Measurements from ENCODE around the gene CYTH2. TPM values are rescaled to one million over a fixed set of nuclear protein-coding genes. Genes with fewer than 3 reads are reported as not detected.
A peak's percentile ranks its signal among the peaks of the same experiment; 100 is the strongest.

The CYTH2 gene, protein sequence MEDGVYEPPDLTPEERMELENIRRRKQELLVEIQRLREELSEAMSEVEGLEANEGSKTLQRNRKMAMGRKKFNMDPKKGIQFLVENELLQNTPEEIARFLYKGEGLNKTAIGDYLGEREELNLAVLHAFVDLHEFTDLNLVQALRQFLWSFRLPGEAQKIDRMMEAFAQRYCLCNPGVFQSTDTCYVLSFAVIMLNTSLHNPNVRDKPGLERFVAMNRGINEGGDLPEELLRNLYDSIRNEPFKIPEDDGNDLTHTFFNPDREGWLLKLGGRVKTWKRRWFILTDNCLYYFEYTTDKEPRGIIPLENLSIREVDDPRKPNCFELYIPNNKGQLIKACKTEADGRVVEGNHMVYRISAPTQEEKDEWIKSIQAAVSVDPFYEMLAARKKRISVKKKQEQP
- 10 to 100 TPM; 29.0 to 32.5 TPM for total RNA-seq
- long read RNA-seq, full-length matches to known transcripts: 32 of 36 reads
- long read RNA-seq, partial matches to known transcripts: 1 of 36 reads
- long read RNA-seq, other reads (novel, unspliced or antisense): 3 of 36 reads

DNA sequence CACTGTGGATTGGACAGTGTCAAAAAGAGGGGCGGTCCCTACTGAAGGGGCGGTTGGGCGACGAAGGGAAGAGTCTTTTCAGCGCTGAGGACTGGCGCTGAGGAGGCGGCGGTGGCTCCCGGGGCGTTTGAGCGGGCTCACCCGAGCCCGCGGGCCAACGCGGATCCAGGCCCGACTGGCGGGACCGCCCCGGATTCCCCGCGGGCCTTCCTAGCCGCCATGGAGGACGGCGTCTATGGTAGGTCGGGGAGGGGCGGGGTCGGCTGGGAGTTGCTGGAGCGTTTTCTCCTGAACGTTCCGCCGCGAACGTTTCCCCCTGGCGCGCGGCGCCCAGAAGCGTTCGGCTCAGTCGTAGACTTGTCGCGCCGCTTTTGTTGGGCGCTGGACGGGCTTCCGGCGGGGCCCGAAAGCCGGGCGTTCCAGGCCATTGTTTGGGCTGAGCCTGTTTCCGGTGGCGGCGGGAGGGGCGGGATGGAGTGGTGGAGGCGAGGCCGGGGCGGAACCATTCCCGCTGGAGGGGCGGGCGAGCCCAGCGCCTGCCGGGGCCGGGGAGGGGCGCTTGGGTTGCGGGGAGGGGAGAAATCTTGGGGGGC lies at the start of gene CYTH2:
Gene CYTH2, plus strand, starts transcription at position 81 of the 593 bp plus-strand sequence. Its CDS starts 139 bp downstream, at position 220.
- ATAC-seq (peak; percentile 83 to 85), DNase-seq (peak; percentile 91)
- intact Hi-C loops (cut with DNase I): no loop called here

DNA sequence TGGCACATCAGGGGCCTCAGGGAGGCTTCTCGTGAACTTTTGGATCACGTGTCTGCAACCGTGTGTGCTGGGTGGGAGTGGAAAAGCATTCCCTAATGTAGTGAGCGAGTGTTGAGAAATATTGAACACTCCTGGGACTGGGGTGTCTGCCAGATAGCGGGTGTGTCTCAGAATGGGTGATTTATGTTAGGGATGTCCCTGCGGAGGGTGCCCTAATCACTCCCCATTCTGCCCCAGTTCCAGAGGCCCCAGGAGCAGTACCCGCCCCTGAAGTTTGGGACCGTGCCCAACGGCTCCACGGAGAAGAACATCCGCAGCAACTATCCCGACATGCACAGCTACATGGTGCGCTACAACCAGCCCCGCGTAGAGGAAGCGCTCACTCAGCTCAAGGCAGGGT lies 47.6 kb upstream of the CYTH2 start:
- DNase-seq (no peak), ATAC-seq (peak in 1 of 2 donors; percentile 24)
- intact Hi-C loops (cut with DNase I): no loop called here

DNA sequence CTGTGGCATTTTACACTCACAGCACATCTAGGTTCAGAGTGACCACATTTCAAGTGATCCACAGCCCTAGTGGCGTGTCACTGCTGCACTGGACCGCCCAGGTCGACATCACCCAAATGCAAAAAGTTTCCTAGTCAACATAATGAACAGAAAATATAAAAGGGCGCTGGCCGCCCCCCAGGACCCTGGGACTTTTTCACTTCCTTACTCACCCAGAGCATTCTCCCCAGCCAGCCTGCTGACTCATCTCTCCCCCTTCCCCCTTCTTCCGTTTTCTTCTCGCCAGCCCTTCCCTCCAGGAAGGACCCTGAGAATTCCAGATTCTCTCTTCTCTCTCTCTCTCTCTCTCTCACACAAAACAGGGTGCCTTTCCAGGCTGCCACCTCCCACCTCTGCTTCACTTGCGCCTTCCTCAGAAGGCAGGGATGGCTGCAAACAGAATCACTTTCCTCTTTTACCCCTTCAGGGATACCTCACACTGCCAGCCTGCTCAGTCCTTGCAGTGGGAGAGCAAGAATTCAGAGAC lies 44.4 kb upstream of the CYTH2 start:
- intact Hi-C loops (cut with DNase I): no loop called here
- ATAC-seq (peak; percentile 55 to 75), DNase-seq (no peak)

DNA sequence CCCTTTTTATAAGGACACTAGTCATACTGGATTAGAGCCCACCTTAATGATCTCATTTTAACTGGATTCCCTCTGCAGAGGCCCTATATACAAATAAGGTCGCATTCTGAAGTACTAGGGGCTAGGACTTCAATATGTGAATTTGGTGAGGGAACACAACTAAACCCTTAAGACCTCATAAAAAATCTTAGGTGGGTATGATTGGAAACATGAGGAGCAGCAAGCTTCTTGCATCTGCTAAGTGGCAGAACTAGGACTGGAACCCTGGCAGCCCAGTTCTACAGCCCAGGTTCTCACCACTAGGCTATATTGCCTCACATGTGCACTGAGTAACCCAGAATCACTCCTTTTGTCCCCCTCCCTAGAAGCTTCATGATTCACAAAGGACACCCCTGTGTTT lies 40.5 kb upstream of the CYTH2 start:
- DNase-seq: no peak
- intact Hi-C loops (cut with DNase I): no loop called here
- ATAC-seq: no peak

DNA sequence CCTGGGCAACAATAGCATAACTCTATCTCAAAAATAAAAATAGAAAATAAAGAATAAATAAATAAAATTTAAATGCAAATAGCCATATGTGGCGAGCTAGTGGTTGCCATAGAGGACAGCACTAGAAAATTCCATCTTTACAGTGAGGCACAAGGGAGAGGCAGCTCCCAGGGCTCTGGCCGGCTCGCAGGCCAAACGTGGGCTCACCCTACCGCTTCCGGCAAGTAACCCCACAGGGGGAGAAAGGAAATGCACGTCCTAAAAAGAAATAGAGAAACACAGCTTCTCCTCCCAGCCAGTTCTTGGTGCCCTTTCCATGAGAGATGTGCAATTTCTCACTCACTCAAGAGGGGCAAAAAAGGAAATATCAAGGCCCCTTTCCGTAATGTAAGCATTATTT lies 35.8 kb upstream of the CYTH2 start:
- no peak for DNase-seq
- intact Hi-C loops (cut with DNase I): no loop called here
- no peak for ATAC-seq

DNA sequence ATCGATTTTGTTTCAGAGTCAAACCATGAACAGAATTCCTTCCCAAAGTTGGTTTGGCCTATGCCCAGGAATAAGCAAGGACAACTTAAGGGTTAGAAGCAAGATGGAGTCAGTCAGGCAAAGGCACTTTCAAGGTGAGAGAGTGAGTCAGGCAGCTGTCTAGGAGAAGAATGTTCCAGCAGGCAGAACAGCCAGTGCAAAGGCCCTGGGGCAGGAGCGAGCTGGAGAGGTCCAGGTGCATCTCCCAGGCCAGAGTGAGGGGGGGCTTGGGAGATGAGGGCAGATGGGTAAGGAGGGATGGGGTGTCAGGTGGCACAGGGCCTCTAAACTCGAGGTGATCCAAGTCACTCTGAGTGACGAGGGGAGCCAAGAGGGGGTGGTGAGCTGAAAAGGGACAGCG lies 32.6 kb upstream of the CYTH2 start:
- ATAC-seq: no peak
- intact Hi-C loops (cut with DNase I): no loop called here
- no peak for DNase-seq

DNA sequence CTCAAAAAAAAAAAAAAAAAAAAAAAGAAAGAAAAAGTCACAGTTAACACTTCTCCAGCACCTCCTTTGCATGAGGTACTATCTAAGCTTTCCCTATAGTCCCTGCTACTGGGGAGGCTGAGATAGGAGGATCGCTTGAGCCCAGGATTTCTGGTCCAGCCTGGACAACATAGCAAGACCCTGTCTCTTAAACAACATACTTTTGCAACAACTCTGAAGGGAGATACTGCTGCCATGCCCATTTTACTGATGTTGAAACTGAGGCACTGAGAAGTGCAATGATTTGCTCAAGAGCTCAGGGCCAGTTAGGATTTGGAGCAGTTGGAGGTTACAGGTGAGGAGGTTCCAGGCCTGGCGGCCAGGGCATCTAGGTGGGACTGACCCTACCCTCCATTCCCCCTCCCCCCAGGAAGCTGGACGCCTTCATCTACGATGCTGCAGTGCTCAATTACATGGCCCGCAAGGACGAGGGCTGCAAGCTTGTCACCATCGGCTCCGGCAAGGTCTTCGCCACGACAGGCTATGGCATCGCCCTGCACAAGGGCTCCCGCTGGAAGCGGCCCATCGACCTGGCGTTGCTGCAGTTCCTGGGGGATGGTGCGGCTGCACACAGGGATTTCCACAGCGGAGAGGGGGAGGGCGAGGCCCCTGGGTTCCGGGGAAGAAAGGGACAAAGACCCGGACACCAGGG lies 27.7 kb upstream of the CYTH2 start:
- ATAC-seq (no peak), DNase-seq (no peak)
- intact Hi-C loops (cut with DNase I): no loop called here

DNA sequence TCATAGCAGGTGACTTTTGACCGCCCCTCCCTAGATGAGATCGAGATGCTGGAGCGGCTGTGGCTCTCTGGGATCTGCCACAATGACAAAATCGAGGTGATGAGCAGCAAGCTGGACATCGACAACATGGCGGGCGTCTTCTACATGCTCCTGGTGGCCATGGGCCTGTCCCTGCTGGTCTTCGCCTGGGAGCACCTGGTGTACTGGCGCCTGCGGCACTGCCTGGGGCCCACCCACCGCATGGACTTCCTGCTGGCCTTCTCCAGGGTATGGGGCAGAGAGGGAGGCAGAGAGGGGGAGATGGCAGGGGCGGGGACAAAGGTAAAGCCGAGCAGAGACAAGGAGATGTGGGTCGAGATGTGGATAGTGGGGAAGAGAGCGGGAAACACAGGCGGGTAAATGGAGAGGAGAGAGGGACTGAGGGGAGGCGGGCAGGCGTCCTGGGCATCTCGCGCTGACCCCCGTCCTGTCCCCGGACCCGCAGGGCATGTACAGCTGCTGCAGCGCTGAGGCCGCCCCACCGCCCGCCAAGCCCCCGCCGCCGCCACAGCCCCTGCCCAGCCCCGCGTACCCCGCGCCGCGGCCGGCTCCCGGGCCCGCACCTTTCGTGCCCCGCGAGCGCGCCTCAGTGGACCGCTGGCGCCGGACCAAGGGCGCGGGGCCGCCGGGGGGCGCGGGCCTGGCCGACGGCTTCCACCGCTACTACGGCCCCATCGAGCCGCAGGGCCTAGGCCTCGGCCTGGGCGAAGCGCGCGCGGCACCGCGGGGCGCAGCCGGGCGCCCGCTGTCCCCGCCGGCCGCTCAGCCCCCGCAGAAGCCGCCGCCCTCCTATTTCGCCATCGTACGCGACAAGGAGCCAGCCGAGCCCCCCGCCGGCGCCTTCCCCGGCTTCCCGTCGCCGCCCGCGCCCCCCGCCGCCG lies 26.8 kb upstream of the CYTH2 start:
- intact Hi-C loops (cut with DNase I): no loop called here
- DNase-seq: no peak
- ATAC-seq: no peak

DNA sequence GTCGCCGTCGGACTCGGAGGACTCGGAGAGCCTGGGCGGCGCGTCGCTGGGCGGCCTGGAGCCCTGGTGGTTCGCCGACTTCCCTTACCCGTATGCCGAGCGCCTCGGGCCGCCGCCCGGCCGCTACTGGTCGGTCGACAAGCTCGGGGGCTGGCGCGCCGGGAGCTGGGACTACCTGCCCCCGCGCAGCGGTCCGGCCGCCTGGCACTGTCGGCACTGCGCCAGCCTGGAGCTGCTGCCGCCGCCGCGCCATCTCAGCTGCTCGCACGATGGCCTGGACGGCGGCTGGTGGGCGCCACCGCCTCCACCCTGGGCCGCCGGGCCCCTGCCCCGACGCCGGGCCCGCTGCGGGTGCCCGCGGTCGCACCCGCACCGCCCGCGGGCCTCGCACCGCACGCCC lies 25.9 kb upstream of the CYTH2 start:
- no peak for ATAC-seq
- no peak for DNase-seq
- intact Hi-C loops (cut with DNase I): no loop called here

DNA sequence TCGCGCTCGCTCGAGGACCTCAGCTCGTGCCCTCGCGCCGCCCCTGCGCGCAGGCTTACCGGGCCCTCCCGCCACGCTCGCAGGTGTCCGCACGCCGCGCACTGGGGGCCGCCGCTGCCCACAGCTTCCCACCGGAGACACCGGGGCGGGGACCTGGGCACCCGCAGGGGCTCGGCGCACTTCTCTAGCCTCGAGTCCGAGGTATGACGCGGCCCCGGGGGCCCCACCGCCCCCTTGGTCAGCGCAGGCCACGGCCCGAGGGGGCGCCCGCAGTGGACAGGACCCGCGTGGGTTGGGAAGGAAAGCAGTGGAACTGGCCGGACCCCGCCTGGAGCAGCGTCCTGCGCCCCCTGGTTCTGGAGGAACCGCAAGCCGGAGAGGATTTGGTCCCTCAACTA lies 25.4 kb upstream of the CYTH2 start:
- ATAC-seq (no peak), DNase-seq (no peak)
- intact Hi-C loops (cut with DNase I): no loop called here

DNA sequence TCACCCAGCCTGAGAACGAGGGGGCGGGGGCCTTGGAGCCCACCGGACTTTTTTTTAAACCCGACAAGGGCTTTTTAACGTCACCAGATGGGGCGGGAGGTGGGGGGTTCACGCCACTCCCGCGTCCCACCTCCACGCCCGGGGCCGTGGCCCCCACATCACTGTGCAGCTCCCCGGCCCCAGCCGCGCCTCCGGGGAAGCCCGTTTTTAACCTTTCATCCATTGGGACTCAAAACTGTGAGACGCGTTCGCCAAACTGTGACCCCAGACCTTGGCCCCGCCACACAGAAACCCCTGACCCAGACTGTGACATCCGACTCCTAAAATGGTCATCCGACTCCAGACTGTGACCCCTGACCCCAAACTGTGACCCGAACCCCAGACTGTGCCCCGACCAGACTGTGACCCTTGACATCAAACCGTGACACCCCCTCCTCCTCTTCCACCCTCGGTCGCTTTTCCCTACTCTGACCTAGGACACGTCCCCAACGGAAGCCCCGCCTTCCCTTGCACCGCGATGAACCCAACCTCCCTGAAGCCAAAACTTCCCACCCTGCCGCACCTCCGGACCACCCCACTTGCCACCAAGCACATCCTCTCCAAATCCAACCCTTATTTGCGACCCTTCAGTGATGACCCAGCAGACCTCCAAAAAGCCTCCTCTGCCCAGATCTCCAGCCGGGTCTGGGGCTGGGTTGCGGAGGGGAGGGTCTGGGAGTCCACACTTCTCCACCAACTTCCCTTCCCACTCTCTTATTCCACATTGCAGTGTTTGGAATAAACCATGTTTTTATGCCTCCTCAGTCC lies 24.8 kb upstream of the CYTH2 start:
- intact Hi-C loops (cut with DNase I): no loop called here

DNA sequence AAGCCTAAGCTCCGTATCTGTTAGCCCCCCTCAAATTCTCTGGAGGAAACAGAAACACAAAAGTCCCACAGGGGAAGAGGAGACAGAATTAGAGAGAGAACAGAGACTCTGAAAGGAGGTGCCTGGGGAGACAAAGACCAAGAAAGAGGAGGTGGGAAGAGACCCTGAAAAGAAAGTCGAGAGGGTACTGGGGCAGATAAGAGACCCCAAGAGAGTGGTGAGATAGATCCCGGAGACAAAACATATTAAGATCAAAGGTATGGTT lies 24.3 kb upstream of the CYTH2 start:
- intact Hi-C loops (cut with DNase I): no loop called here
- DNase-seq (no peak), ATAC-seq (no peak)

More for the DNA sequence above, 24.8 kb upstream of the CYTH2 start:
- ATAC-seq (no peak), DNase-seq (no peak)

DNA sequence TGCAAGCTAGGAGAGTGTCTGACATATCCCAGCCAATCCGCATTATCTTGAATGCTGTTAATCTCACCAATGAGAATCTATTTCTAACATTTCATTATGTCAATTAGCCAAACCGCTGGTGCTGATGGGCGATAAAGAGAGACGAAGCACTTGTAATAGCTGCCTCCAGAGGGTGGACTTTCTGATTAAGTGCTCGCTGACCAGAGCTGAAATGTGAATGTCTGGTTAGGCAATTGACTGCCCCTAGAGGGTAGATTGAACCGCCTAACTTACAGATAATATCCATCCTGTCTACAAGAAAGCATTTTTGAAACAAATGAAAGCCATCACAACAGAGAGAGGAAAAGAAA lies 23.9 kb upstream of the CYTH2 start:
- DNase-seq: no peak
- intact Hi-C loops (cut with DNase I): no loop called here
- peak; percentile 73 to 83 for ATAC-seq

DNA sequence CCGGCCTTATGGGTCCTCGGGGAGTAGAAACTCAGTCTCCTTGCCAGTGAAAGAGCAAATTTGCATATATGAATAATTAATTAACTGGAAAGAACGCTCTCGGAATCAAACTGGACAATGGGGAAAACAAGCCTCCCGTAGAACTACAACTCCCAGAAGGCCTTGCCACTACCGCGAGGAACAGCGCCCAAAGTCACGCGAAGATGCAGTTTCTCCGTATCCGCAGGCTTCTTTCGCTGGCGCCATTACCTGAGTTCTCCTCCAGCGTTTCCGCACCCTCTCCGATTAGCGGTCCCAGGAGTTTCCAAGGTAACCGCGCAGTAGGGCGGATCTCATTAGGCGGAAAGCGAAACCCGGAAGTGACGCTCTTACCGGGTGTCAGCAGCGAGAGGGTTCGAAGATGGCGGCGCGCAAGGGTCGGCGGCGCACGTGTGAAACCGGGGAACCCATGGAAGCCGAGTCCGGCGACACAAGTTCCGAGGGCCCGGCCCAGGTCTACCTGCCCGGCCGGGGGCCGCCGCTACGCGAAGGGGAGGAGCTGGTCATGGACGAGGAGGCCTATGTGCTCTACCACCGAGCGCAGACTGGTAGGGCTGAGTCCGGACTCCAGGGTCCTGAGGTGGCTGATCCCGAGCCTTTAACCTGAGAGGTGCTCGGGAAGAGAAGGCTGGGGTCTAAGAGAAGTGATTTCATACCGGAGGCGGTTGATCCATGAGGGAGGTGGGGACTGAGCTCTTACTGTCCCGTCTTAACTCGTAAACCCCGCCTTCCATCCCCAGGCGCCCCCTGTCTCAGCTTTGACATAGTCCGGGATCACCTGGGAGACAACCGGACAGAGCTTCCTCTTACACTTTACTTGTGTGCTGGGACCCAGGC lies 23.3 kb upstream of the CYTH2 start, which contains the start of gene GRWD1:
Gene GRWD1, plus strand, starts transcription at position 378 of the 876 bp plus-strand sequence. Its CDS starts 23 bp downstream, at position 401.
- intact Hi-C loops (cut with DNase I): no loop called here
- DNase-seq (peak; percentile 95), ATAC-seq (peak; percentile 90 to 94)

DNA sequence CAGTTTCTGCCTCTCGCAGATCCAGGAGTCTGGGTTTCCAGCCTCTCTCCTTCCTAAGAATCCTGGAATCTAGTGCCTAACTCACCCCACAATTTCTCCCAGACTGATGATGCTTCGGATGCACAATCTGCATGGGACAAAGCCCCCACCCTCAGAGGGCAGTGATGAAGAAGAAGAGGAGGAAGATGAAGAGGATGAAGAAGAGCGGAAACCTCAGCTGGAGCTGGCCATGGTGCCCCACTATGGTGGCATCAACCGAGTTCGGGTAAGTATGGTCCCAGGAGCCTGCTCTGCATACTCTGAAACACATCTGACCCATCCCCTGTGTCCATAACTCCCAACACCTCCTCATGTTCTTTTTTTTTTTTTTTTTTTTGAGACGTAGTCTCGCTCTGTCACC lies 22.6 kb upstream of the CYTH2 start:
- no peak for ATAC-seq
- intact Hi-C loops (cut with DNase I): no loop called here

DNA sequence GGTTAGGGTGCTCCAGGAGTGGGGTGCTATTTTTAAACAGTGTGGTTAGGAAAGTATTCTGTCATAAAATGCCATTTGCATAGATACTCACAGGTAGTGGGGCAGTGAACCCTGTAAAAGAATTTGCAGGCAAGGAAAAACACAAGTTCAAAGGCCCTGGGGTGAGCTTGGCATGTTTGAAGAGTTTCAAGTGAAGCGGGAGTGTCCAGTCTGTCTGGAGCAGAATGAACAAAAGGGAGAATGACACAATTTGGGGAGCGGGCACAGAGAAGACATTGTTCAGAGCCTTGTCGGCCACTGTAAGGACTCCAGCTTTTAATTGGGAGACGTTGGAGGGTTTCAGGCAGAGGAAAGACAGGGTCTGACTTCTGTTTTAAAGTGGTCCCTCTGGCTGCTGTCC lies 20.6 kb upstream of the CYTH2 start:
- DNase-seq: no peak
- ATAC-seq: no peak
- intact Hi-C loops (cut with DNase I): no loop called here

More for the DNA sequence above, 22.6 kb upstream of the CYTH2 start:
- DNase-seq: no peak

DNA sequence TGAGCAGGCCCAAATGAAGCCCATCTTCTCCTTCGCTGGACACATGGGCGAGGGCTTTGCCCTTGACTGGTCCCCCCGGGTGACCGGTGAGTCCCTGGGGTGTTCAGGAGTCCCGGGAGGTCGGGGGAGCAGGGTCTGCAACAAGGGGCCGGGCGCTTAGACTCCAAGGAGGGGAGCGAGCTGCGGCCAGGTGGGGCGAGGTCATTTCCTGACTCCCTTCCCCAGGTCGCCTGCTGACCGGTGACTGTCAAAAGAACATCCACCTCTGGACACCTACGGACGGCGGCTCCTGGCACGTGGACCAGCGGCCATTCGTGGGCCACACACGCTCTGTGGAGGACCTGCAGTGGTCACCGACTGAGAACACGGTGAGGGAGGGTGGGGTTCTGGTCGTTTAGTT lies 18.7 kb upstream of the CYTH2 start:
- ATAC-seq: no peak
- intact Hi-C loops (cut with DNase I): no loop called here

More for the DNA sequence above, 18.7 kb upstream of the CYTH2 start:
- DNase-seq: no peak

Data from left cardiac atrium (tissue), 4 donors.